IMR-90 (cell line): ENCODE measurements around the gene LRSAM1. TPM values are rescaled to one million over a fixed set of nuclear protein-coding genes. Genes with fewer than 3 reads are reported as not detected.

Experiments
- ATAC-seq: fragments of 200-7000 bp; cut with Tn5 transposase; 2 replicates; pipeline ENCODE4 v1.9.1; 2020; ENCODE audit warnings: low read depth, mild to moderate bottlenecking, moderate library complexity
- BruUV-seq: library from RNA; stranded (reverse); fragments of 400-500 nt; replicated peaks from 2 replicates; lab custom pipeline; 2021; lab: Mats Ljungman, UMichigan
- CTCF ChIA-PET: fragments of 300-600 bp; formaldehyde crosslinking; extraction: SDS; loops from one replicate; lab custom pipeline; 2021; ENCODE audit warnings: antibody characterized with exemption; lab: Yijun Ruan, JAX
- POLR2A ChIA-PET: fragments of 300-600 bp; sonication (Branson Sonifier 250); formaldehyde crosslinking; loops from one replicate; lab custom pipeline; 2022; ENCODE audit warnings: antibody characterized with exemption; ENCODE audit not compliant: unreplicated experiment; lab: Charles Lee
- DNase-seq: peaks from one replicate; pipeline ENCODE4 v3.0.0; 2013
- H2AFZ ChIP-seq: replicated peaks from 2 replicates; pipeline ENCODE3; 2013; ENCODE audit warnings: low read length, mild to moderate bottlenecking; ENCODE audit not compliant: poor library complexity
- H2AK5ac ChIP-seq: 2 replicates; pipeline ENCODE4 v1.6.1; 2013; ENCODE audit warnings: low read depth, low read length, inconsistent platforms
- H2AK9ac ChIP-seq: replicated peaks from 2 replicates; pipeline ENCODE3; 2013; ENCODE audit warnings: mild to moderate bottlenecking, low read depth, low read length, moderate library complexity; ENCODE audit not compliant: poor library complexity
- H2BK120ac ChIP-seq: 2 replicates; pipeline ENCODE4 v1.6.1; 2013; ENCODE audit warnings: low read depth, low read length, inconsistent platforms
- H2BK15ac ChIP-seq: 3 replicates; pipeline ENCODE4 v1.6.1; 2013; ENCODE audit warnings: low read depth, low read length, inconsistent platforms
- H2BK20ac ChIP-seq: 2 replicates; pipeline ENCODE4 v1.6.1; 2013; ENCODE audit warnings: low read depth, mild to moderate bottlenecking, inconsistent platforms, low read length, moderate library complexity
- H2BK5ac ChIP-seq: 2 replicates; pipeline ENCODE4 v1.6.1; 2013; ENCODE audit warnings: mild to moderate bottlenecking, low read depth, low read length, inconsistent platforms; ENCODE audit not compliant: poor library complexity, severe bottlenecking
- H3K14ac ChIP-seq: replicated peaks from 2 replicates; pipeline ENCODE4 v1.6.1; 2013; ENCODE audit warnings: low read depth, low read length, inconsistent platforms
- H3K18ac ChIP-seq: 2 replicates; pipeline ENCODE4 v1.6.1; 2013; ENCODE audit warnings: low read depth, low read length, control low read depth
- H3K23ac ChIP-seq: 2 replicates; pipeline ENCODE4 v1.6.1; 2013; ENCODE audit warnings: low read depth, low read length, inconsistent platforms
- H3K27ac ChIP-seq: 2 replicates; pipeline ENCODE4 v1.5.1; 2013; ENCODE audit warnings: mild to moderate bottlenecking, control low read depth, low read length; ENCODE audit not compliant: insufficient read depth
- H3K27me3 ChIP-seq: 2 replicates; pipeline ENCODE4 v1.6.1; 2013; ENCODE audit warnings: low read length; ENCODE audit not compliant: control insufficient read depth, insufficient read depth
- H3K36me3 ChIP-seq: 2 replicates; pipeline ENCODE4 v1.6.1; 2013; ENCODE audit warnings: low read length, mixed read lengths; ENCODE audit not compliant: control insufficient read depth, insufficient read depth
- H3K4ac ChIP-seq: 2 replicates; pipeline ENCODE4 v1.6.1; 2013; ENCODE audit warnings: low read depth, low read length, inconsistent platforms
- H3K4me1 ChIP-seq: 2 replicates; pipeline ENCODE4 v1.6.1; 2013; ENCODE audit warnings: low read length, mixed read lengths; ENCODE audit not compliant: control insufficient read depth, insufficient read depth
- H3K4me2 ChIP-seq: 2 replicates; pipeline ENCODE4 v1.6.1; 2013; ENCODE audit warnings: low read depth, mild to moderate bottlenecking, control low read depth, low read length, moderate library complexity
- H3K4me3 ChIP-seq: 2 replicates; pipeline ENCODE4 v1.5.1; 2013; ENCODE audit warnings: low read depth, mild to moderate bottlenecking, control low read depth, low read length, moderate library complexity; ENCODE audit not compliant: insufficient read depth
- H3K56ac ChIP-seq: 2 replicates; pipeline ENCODE4 v1.6.1; 2013; ENCODE audit warnings: low read length, inconsistent platforms; ENCODE audit not compliant: insufficient read depth; ENCODE audit errors: extremely low read depth
- H3K79me1 ChIP-seq, 2 experiments: 2 replicates each; pipeline ENCODE4 v1.6.1; 2013; ENCODE audit warnings: low read length in 2 of 2, inconsistent platforms in 1 of 2, low read depth in 1 of 2
- H3K9ac ChIP-seq: 2 replicates; pipeline ENCODE4 v1.6.1; 2013; ENCODE audit warnings: low read depth, low read length, control low read depth
- H3K9me1 ChIP-seq: 2 replicates; pipeline ENCODE4 v1.6.1; 2013; ENCODE audit warnings: low read length, inconsistent platforms; ENCODE audit not compliant: insufficient read depth
- H3K9me3 ChIP-seq: 2 replicates; pipeline ENCODE4 v1.6.1; 2013; ENCODE audit warnings: low read length; ENCODE audit not compliant: control insufficient read depth, insufficient read depth
- H4K20me1 ChIP-seq: 2 replicates; pipeline ENCODE4 v1.6.1; 2013; ENCODE audit warnings: low read length, inconsistent platforms; ENCODE audit not compliant: insufficient read depth
- H4K5ac ChIP-seq: 2 replicates; pipeline ENCODE4 v1.6.1; 2013; ENCODE audit warnings: mild to moderate bottlenecking, low read depth, low read length, control low read depth
- H4K8ac ChIP-seq, 2 experiments: 2 replicates each; pipeline ENCODE4 v1.6.1; 2013; ENCODE audit warnings: low read depth in 2 of 2, low read length in 2 of 2, control low read depth in 1 of 2, inconsistent platforms in 1 of 2
- H4K91ac ChIP-seq: 2 replicates; pipeline ENCODE4 v1.6.1; 2013; ENCODE audit warnings: low read depth, low read length, inconsistent platforms; ENCODE audit not compliant: insufficient read depth
- CEBPB ChIP-seq: IDR thresholded peaks from 2 replicates; pipeline ENCODE4 v1.6.1; 2012; ENCODE audit warnings: low read depth, low read length, improper control_type of control experiment
- CHD1 ChIP-seq: IDR thresholded peaks from 2 replicates; pipeline ENCODE4 v1.6.1; 2012; ENCODE audit warnings: low read depth, low read length, improper control_type of control experiment
- CTCF ChIP-seq: conservative IDR thresholded peaks from 2 replicates; pipeline ENCODE4 v1.5.1; 2012; ENCODE audit warnings: mild to moderate bottlenecking, low read depth, low read length, improper control_type of control experiment
- ELK1 ChIP-seq: fragments of 150-350 bp; IDR thresholded peaks from 2 replicates; pipeline ENCODE4 v1.6.1; 2016; ENCODE audit warnings: low read depth, mild to moderate bottlenecking, low read length, moderate library complexity, borderline replicate concordance
- FOS ChIP-seq: fragments of 150-350 bp; IDR thresholded peaks from 2 replicates; pipeline ENCODE4 v1.6.1; 2016; ENCODE audit warnings: low read depth, low read length
- MXI1 ChIP-seq: IDR thresholded peaks from 2 replicates; pipeline ENCODE4 v1.6.1; 2012; ENCODE audit warnings: low read depth, mild to moderate bottlenecking, low read length, moderate library complexity, borderline replicate concordance
- NFE2L2 ChIP-seq: fragments of 150-350 bp; IDR thresholded peaks from 2 replicates; pipeline ENCODE4 v1.6.1; 2016; ENCODE audit warnings: low read depth, mild to moderate bottlenecking, low read length
- POLR2A ChIP-seq: IDR thresholded peaks from 2 replicates; pipeline ENCODE4 v1.6.1; 2012; ENCODE audit warnings: mild to moderate bottlenecking, low read depth, low read length
- RCOR1 ChIP-seq: IDR thresholded peaks from 2 replicates; pipeline ENCODE4 v1.6.1; 2012; ENCODE audit warnings: mild to moderate bottlenecking, low read length, improper control_type of control experiment; ENCODE audit not compliant: insufficient replicate concordance
- RFX5 ChIP-seq: IDR thresholded peaks from 2 replicates; pipeline ENCODE4 v1.8.0; 2012; ENCODE audit warnings: low read depth, mild to moderate bottlenecking, low read length, moderate library complexity
- USF2 ChIP-seq: fragments of 150-350 bp; IDR thresholded peaks from 2 replicates; pipeline ENCODE4 v1.6.1; 2017; ENCODE audit warnings: mild to moderate bottlenecking, antibody characterized with exemption, low read length, low read depth
- WGBS, 2 experiments: methylation state at CpG; one replicate each; pipeline versions ENCODE4 v1.1.5 to v1.1.7; 2013; ENCODE audit warnings: missing lambda C conversion rate in 2 of 2; ENCODE audit not compliant: insufficient read length in 1 of 2; ENCODE audit errors: extremely low coverage in 2 of 2; 5-methylcytosine and 5-hydroxymethylcytosine counted together
- dilution Hi-C: fragments of 300-500 bp; cut with HindIII; formaldehyde crosslinking; loops from one replicate; pipeline ENCODE4 v1.14.3; 2018; ENCODE audit warnings: low sequenced_read_pairs; ENCODE audit not compliant: unreplicated experiment
- in situ Hi-C: fragments of 300-500 bp; cut with MboI; formaldehyde crosslinking; loops from 3 replicates; pipeline ENCODE4 v1.14.3; 2019; ENCODE audit warnings: low sequenced_read_pairs, inconsistent platforms, mixed read lengths
- intact Hi-C: fragments of 100-400 bp; cut with micrococcal nuclease; formaldehyde crosslinking; loops from 2 replicates; pipeline ENCODE4 v1.10.0; 2022
- polyA plus RNA-seq, 3 experiments: library from polyadenylated mRNA; depleted of rRNA; stranded (reverse); fragments of >200 nt; gene quantifications; 2 replicates each; pipeline ENCODE4 v1.2.3, GENCODE V29; 2012; ENCODE audit warnings: low replicate concordance in 1 of 3
- total RNA-seq: library from RNA; depleted of rRNA; stranded (reverse); fragments of >200 nt; gene quantifications from 2 replicates; pipeline ENCODE4 v1.2.3, GENCODE V29; 2012

Gene LRSAM1
- total and polyA plus RNA-seq, 2 of the 4 experiments (the other 2 are of a cell fraction): 3.0 to 9.3 TPM

- H2AFZ ChIP-seq: peak overlapping the region; percentile 76
- H3K4me2 ChIP-seq: no peak overlapping the region; the same call in 1 of the 2 replicates
- peaks cover 26% of the 10 kb centered on the region for H3K9me1 ChIP-seq
- dilution Hi-C loops (no loop called here), intact Hi-C loops (loop anchor here (2.0 kb wide), 2 partner anchors 41 to 57 kb away; no protein-coding TSS in a partner anchor), in situ Hi-C loops (loop anchor here (5.0 kb wide), 1 partner anchor 50 kb away; no protein-coding TSS in a partner anchor)
- peaks cover 47% of the 10 kb centered on the region for H3K4me1 ChIP-seq
- peak overlapping the region; percentile 99 for H2AK5ac ChIP-seq
- H3K36me3 ChIP-seq: peaks cover 76% of the 10 kb centered on the region
- H3K18ac ChIP-seq: peak overlapping the region; percentile 84
- TF ChIP-seq NFE2L2 (no peak), CTCF (no peak), POLR2A (no peak), RFX5 (no peak), USF2 (no peak), RCOR1 (no peak), CEBPB (no peak), MXI1 (no peak), ELK1 (no peak), FOS (no peak), CHD1 (no peak)
- CTCF ChIA-PET: no interaction called here
- no TSS peak for BruUV-seq
- H4K20me1 ChIP-seq: peaks cover 14% of the 10 kb centered on the region
- H3K23ac ChIP-seq: peak overlapping the region; percentile 86
- H3K79me1 ChIP-seq: peaks cover 53 to 86% of the 10 kb centered on the region in 2 experiments
- H2BK120ac ChIP-seq: peak overlapping the region; percentile 99
- DNase-seq (no peak), ATAC-seq (no peak)
- POLR2A ChIA-PET: interaction anchor here (0.6 to 2.0 kb wide), 2 partner anchors 40 to 57 kb away, joined by 4 to 7 read pairs; no protein-coding TSS in a partner anchor
- H3K9me3 ChIP-seq: peaks cover 6% of the 10 kb centered on the region
- H3K14ac ChIP-seq: peak overlapping the region; percentile 86
- whole genome bisulfite sequencing, 2 experiments: 0% methylated on average over 2 of the region's 5 CpGs; no CpG with 5 or more reads in 1 of the 2 experiments
- peak overlapping the region; percentile 99 for H2BK5ac ChIP-seq
- no peak overlapping the region for H3K4me3 ChIP-seq
- H4K5ac ChIP-seq: peak overlapping the region; percentile 60
- H2AK9ac ChIP-seq: peak overlapping the region; percentile 99
- peak overlapping the region; percentile 78; the same call in 2 of the 3 replicates for H2BK15ac ChIP-seq
- H4K91ac ChIP-seq: peak overlapping the region; percentile 98
- H3K27me3 ChIP-seq: no peaks in the 10 kb centered on the region
- peak overlapping the region; percentile 74 for H3K56ac ChIP-seq
- peak overlapping the region; percentile 59 for H3K9ac ChIP-seq
- H2BK20ac ChIP-seq: peak overlapping the region; percentile 80
- peak overlapping the region; percentile 90 to 92 for H4K8ac ChIP-seq
- peak overlapping the region; percentile 96 for H3K27ac ChIP-seq
- H3K4ac ChIP-seq: peak overlapping the region; percentile 100
These were observed 70.6 kb downstream of the LRSAM1 start for GRCh38 chr9:127521919-127522304.
